RWPE2 (cell line): ENCODE results near the gene CRYBG1.

Source experiments
- ATAC-seq: fragments of 200-7000 bp; cut with Tn5 transposase; 3 replicates; pipeline ENCODE4 v1.9.1; 2021; ENCODE audit warnings: low read depth
- DNase-seq: peaks from one replicate; pipeline ENCODE4 v3.0.0-alpha.2; 2020; ENCODE audit warnings: low spot score
- H3K27ac ChIP-seq: fragments of 450-650 bp; 2 replicates; pipeline ENCODE4 v1.5.1; 2017; ENCODE audit warnings: mild to moderate bottlenecking; ENCODE audit not compliant: poor library complexity, severe bottlenecking
- H3K27me3 ChIP-seq: fragments of 250-450 bp; sonication (Bioruptor Pico); 2 replicates; pipeline ENCODE4 v1.5.1; 2021; ENCODE audit warnings: mild to moderate bottlenecking, moderate library complexity; ENCODE audit not compliant: insufficient read depth, poor library complexity, severe bottlenecking
- H3K36me3 ChIP-seq: fragments of 250-450 bp; sonication (Bioruptor Pico); 2 replicates; pipeline ENCODE4 v1.5.1; 2020; ENCODE audit warnings: low read depth, mild to moderate bottlenecking, moderate library complexity
- H3K4me1 ChIP-seq: fragments of 250-450 bp; sonication (Bioruptor Pico); 2 replicates; pipeline ENCODE4 v1.5.1; 2021; ENCODE audit warnings: mild to moderate bottlenecking, moderate library complexity; ENCODE audit not compliant: insufficient read depth, poor library complexity, severe bottlenecking
- H3K4me3 ChIP-seq: fragments of 250-450 bp; sonication (Bioruptor Pico); 2 replicates; pipeline ENCODE4 v1.5.1; 2021; ENCODE audit warnings: mild to moderate bottlenecking, moderate library complexity; ENCODE audit not compliant: severe bottlenecking
- H3K9me3 ChIP-seq: fragments of 250-450 bp; sonication (Bioruptor Pico); 2 replicates; pipeline ENCODE4 v1.5.1; 2021; ENCODE audit warnings: mild to moderate bottlenecking, moderate library complexity; ENCODE audit not compliant: severe bottlenecking
- TF ChIP-seq, protein P1 (sequence below): fragments of 450-650 bp; IDR thresholded peaks from one replicate; pipeline ENCODE4 v1.5.1; 2017; ENCODE audit warnings: mild to moderate bottlenecking, moderate library complexity; ENCODE audit not compliant: poor library complexity, severe bottlenecking

Gene CRYBG1

GRCh38 chr6:106452628-106453027, 92.1 kb downstream of the CRYBG1 start:
- ATAC-seq (no peak), DNase-seq (no peak)
- Histone ChIP-seq H3K4me3 (no peak overlapping the region), H3K27ac (no peak overlapping the region), H3K9me3 (no peaks in the 10 kb centered on the region), H3K4me1 (peaks cover 6% of the 10 kb centered on the region), H3K36me3 (peaks cover 8% of the 10 kb centered on the region; the same call in 1 of the 2 replicates), H3K27me3 (no peaks in the 10 kb centered on the region)
- TF ChIP-seq, protein P1, sequence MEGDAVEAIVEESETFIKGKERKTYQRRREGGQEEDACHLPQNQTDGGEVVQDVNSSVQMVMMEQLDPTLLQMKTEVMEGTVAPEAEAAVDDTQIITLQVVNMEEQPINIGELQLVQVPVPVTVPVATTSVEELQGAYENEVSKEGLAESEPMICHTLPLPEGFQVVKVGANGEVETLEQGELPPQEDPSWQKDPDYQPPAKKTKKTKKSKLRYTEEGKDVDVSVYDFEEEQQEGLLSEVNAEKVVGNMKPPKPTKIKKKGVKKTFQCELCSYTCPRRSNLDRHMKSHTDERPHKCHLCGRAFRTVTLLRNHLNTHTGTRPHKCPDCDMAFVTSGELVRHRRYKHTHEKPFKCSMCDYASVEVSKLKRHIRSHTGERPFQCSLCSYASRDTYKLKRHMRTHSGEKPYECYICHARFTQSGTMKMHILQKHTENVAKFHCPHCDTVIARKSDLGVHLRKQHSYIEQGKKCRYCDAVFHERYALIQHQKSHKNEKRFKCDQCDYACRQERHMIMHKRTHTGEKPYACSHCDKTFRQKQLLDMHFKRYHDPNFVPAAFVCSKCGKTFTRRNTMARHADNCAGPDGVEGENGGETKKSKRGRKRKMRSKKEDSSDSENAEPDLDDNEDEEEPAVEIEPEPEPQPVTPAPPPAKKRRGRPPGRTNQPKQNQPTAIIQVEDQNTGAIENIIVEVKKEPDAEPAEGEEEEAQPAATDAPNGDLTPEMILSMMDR: no peak

DNA sequence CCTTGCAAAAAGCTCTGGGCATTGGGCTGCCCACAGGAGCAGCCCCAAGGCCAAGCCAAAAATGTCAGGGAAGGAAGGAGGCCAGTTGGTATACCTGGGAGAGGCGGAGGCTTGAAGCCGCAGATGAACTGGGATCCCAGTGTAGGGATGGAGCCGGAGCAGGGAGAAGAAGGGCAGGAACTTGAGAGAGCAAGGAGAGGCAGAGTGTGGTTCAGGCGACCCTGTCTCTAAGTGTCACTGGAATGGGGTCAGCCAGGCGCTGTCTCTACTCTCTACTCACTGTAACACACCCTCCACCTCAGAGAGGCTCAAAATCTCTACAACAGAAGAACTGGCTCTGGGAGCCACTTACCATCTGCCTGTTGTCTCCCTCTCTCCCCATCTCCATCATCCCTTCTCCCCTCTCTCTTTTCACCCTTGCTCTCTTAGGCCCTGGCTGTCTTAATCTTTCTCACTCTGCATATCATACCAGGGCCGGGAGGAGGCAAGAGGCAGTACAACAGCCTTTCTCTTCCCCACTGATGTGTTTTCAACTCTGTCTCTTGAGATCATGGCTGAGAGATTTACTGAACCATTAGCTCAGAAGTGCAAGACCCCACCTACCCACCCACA, 93.3 kb downstream of the CRYBG1 start:
- no peak for DNase-seq

DNA sequence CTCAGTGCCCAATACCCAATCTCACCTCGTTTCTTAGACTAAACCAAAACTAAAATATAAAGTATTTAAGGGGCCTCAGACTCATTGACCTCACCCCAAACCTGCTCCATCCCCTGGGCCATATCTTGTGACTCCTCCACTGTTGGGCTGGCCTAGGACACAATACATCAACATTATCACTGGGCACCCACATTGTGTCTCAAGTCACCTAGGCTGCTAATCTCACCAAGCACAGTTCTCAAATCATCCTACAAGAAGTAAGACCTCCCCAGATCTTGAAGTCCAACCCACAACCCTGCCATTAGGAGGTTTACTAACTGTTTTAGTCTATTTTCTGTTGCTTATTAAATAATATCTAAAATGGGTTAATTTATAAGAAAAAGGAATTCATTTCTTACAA, 96.2 kb downstream of the CRYBG1 start:
- Histone ChIP-seq H3K4me1 (peaks cover 4% of the 10 kb centered on the region), H3K4me3 (no peak overlapping the region), H3K36me3 (peaks cover 8% of the 10 kb centered on the region; the same call in 1 of the 2 replicates), H3K9me3 (no peaks in the 10 kb centered on the region), H3K27ac (no peak overlapping the region), H3K27me3 (no peaks in the 10 kb centered on the region)
- ATAC-seq (no peak), DNase-seq (no peak)
- TF ChIP-seq, protein P1: no peak

More for the DNA sequence above, 93.3 kb downstream of the CRYBG1 start:
- Histone ChIP-seq H3K27ac (no peak overlapping the region), H3K9me3 (no peaks in the 10 kb centered on the region), H3K27me3 (no peaks in the 10 kb centered on the region), H3K36me3 (peaks cover 8% of the 10 kb centered on the region; the same call in 1 of the 2 replicates), H3K4me3 (no peak overlapping the region), H3K4me1 (peaks cover 6% of the 10 kb centered on the region)
- no peak for ATAC-seq
- TF ChIP-seq, protein P1: no peak

- peaks cover 4% of the 10 kb centered on the region; the same call in 1 of the 2 replicates for H3K36me3 ChIP-seq
- TF ChIP-seq, protein P1: no peak
- ATAC-seq: no peak
- H3K4me1 ChIP-seq: no peaks in the 10 kb centered on the region
- no peaks in the 10 kb centered on the region for H3K9me3 ChIP-seq
- no peak for DNase-seq
- H3K4me3 ChIP-seq: no peak overlapping the region
- no peaks in the 10 kb centered on the region for H3K27me3 ChIP-seq
- H3K27ac ChIP-seq: no peak overlapping the region
Measured at GRCh38 chr6:106458021-106458986, 97.8 kb downstream of the CRYBG1 start.
